LNCAP (cell line): Measurements from ENCODE around the gene C1QTNF5.

Source experiments
- TF ChIP-seq, protein P1 (sequence below): fragments of 450-650 bp; IDR thresholded peaks from 2 replicates; pipeline ENCODE4 v1.5.1; 2017; ENCODE audit warnings: mild to moderate bottlenecking

C1QTNF5 gene

GRCh38 chr11:119347242-119347641, 6.6 kb upstream of the C1QTNF5 start:
- TF ChIP-seq, protein P1, sequence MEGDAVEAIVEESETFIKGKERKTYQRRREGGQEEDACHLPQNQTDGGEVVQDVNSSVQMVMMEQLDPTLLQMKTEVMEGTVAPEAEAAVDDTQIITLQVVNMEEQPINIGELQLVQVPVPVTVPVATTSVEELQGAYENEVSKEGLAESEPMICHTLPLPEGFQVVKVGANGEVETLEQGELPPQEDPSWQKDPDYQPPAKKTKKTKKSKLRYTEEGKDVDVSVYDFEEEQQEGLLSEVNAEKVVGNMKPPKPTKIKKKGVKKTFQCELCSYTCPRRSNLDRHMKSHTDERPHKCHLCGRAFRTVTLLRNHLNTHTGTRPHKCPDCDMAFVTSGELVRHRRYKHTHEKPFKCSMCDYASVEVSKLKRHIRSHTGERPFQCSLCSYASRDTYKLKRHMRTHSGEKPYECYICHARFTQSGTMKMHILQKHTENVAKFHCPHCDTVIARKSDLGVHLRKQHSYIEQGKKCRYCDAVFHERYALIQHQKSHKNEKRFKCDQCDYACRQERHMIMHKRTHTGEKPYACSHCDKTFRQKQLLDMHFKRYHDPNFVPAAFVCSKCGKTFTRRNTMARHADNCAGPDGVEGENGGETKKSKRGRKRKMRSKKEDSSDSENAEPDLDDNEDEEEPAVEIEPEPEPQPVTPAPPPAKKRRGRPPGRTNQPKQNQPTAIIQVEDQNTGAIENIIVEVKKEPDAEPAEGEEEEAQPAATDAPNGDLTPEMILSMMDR: no peak

GRCh38 chr11:119346605-119347004, 5.9 kb upstream of the C1QTNF5 start, which contains the start of gene MFRP:
TSS of gene MFRP (minus strand) at chr11:119346705. CDS start at chr11:119346513, 192 bp downstream.
- TF ChIP-seq, protein P1: no peak

DNA sequence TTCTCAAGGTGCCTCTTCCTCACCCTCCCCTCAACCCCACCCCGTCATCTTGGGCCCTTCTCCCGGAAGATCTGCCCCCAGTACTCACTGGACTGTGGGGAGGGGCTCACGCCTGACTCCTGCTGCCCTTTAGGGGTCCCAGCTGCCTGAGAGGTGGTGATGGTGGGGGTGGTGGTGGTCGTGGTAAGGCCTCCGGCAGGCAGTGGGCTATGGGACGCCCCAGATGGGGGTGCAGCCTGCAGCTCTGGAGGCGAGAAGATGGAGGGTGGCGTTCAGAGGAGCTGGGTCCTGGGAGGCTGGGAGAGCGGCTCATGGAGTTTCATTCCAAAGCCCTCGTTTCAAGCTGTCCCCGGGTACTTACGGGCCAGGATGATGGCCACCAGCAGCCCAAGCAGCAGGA, 5.0 kb upstream of the C1QTNF5 start:
- TF ChIP-seq, protein P1: no peak

- TF ChIP-seq, protein P1: no peak
These were observed 3.8 kb upstream of the C1QTNF5 start for GRCh38 chr11:119344291-119345010.

- TF ChIP-seq, protein P1: no peak
These were observed 3.0 kb upstream of the C1QTNF5 start for GRCh38 chr11:119343726-119344125.

GRCh38 chr11:119342362-119343130, 1.9 kb upstream of the C1QTNF5 start:
- TF ChIP-seq, protein P1: no peak

- TF ChIP-seq, protein P1: no peak
These were observed 1.3 kb upstream of the C1QTNF5 start for GRCh38 chr11:119342023-119342300.
